Calu3 (cell line): ENCODE results near the gene TAF11L13. TPM values are rescaled to one million over a fixed set of nuclear protein-coding genes. Genes with fewer than 3 reads are reported as not detected.

Experiments
- BruUV-seq: library from RNA; stranded (reverse); fragments of 400-500 nt; replicated peaks from 2 replicates; lab custom pipeline; 2021; lab: Mats Ljungman, UMichigan
- CTCF ChIA-PET: fragments of 300-600 bp; sonication (Branson Sonifier 250); formaldehyde crosslinking; loops from one replicate; lab custom pipeline; 2022; ENCODE audit warnings: antibody characterized with exemption; lab: Charles Lee
- DNase-seq: peaks from one replicate; pipeline ENCODE4 v3.0.0; 2022
- H3K27ac Mint-ChIP-seq: one replicate; pipeline ENCODE4 v1.8.0; 2022; ENCODE audit warnings: mixed read lengths; ENCODE audit not compliant: unreplicated experiment
- H3K27me3 Mint-ChIP-seq: one replicate; pipeline ENCODE4 v1.8.0; 2022; ENCODE audit warnings: mixed read lengths; ENCODE audit not compliant: unreplicated experiment
- H3K36me3 Mint-ChIP-seq: one replicate; pipeline ENCODE4 v1.8.0; 2022; ENCODE audit warnings: mild to moderate bottlenecking, moderate library complexity, mixed read lengths; ENCODE audit not compliant: insufficient read depth, unreplicated experiment
- H3K4me1 Mint-ChIP-seq: one replicate; pipeline ENCODE4 v1.8.0; 2022; ENCODE audit warnings: mild to moderate bottlenecking, low read depth, mixed read lengths; ENCODE audit not compliant: unreplicated experiment
- H3K4me3 Mint-ChIP-seq: one replicate; pipeline ENCODE4 v1.8.0; 2022; ENCODE audit warnings: mild to moderate bottlenecking, low read depth, moderate library complexity, mixed read lengths; ENCODE audit not compliant: unreplicated experiment
- H3K9me3 Mint-ChIP-seq: one replicate; pipeline ENCODE4 v1.8.0; 2022; ENCODE audit warnings: low read depth, mixed read lengths; ENCODE audit not compliant: unreplicated experiment
- CTCF ChIP-seq: fragments of 200-600 bp; IDR thresholded peaks from one replicate; pipeline ENCODE4 v1.8.0; 2022; ENCODE audit warnings: antibody characterized with exemption; ENCODE audit not compliant: unreplicated experiment
- intact Hi-C: fragments of 100-400 bp; cut with micrococcal nuclease; formaldehyde crosslinking; loops from one replicate; pipeline ENCODE4 v1.10.0; 2022; ENCODE audit not compliant: unreplicated experiment
- total RNA-seq: library from RNA; stranded (reverse); gene quantifications from 2 replicates; pipeline ENCODE4 v1.2.3, GENCODE V29; 2022

The TAF11L13 gene
- total RNA-seq, 1 experiment from 2014 or later: not detected

- H3K36me3 Mint-ChIP-seq: no peaks in the 10 kb centered on the region
- H3K4me3 Mint-ChIP-seq: no peak overlapping the region
- H3K4me1 Mint-ChIP-seq: no peaks in the 10 kb centered on the region
- no peak for TF ChIP-seq CTCF
- intact Hi-C loops: no loop called here
- DNase-seq: no peak
- no TSS peak for BruUV-seq
- CTCF ChIA-PET: no interaction called here
- no peaks in the 10 kb centered on the region for H3K27me3 Mint-ChIP-seq
- H3K9me3 Mint-ChIP-seq: peaks cover 15% of the 10 kb centered on the region
- H3K27ac Mint-ChIP-seq: no peak overlapping the region
These were observed 33.9 kb downstream of the TAF11L13 start for GRCh38 chr5:17665836-17666235.

- no peaks in the 10 kb centered on the region for H3K27me3 Mint-ChIP-seq
- DNase-seq: no peak
- H3K4me3 Mint-ChIP-seq: no peak overlapping the region
- CTCF ChIA-PET: no interaction called here
- no peaks in the 10 kb centered on the region for H3K36me3 Mint-ChIP-seq
- intact Hi-C loops: no loop called here
- H3K27ac Mint-ChIP-seq: no peak overlapping the region
- H3K4me1 Mint-ChIP-seq: no peaks in the 10 kb centered on the region
- H3K9me3 Mint-ChIP-seq: peaks cover 18% of the 10 kb centered on the region
- no peak for TF ChIP-seq CTCF
- no TSS peak for BruUV-seq
These were observed 34.9 kb downstream of the TAF11L13 start for GRCh38 chr5:17666726-17667235.

DNA sequence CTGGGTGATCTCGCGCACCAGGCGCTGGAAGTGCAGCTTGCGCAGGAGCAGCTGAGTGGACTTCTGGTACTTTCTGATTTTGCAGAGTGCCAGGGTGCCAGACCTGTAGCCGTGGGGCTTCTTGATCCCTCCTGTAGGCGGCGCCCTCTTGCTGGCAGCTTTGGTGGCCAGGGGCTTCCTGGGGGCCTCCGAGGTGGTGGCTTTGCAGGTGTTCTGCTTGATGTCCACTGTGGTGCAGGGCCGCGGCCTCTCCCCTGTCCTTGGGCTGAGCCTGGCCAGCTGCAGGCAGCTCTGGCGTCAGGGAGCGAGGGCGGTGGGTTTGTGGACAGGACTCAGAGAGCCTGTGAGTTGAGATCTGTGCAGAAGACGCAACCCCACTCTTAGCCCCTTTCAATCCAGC lies 38.5 kb downstream of the TAF11L13 start:
- Mint-ChIP-seq H3K4me1 (no peaks in the 10 kb centered on the region), H3K27ac (no peak overlapping the region), H3K27me3 (no peaks in the 10 kb centered on the region), H3K9me3 (peaks cover 21% of the 10 kb centered on the region), H3K36me3 (no peaks in the 10 kb centered on the region), H3K4me3 (no peak overlapping the region)
- no peak for TF ChIP-seq CTCF
- intact Hi-C loops: no loop called here
- CTCF ChIA-PET: no interaction called here
- DNase-seq: no peak
- no TSS peak for BruUV-seq

DNA sequence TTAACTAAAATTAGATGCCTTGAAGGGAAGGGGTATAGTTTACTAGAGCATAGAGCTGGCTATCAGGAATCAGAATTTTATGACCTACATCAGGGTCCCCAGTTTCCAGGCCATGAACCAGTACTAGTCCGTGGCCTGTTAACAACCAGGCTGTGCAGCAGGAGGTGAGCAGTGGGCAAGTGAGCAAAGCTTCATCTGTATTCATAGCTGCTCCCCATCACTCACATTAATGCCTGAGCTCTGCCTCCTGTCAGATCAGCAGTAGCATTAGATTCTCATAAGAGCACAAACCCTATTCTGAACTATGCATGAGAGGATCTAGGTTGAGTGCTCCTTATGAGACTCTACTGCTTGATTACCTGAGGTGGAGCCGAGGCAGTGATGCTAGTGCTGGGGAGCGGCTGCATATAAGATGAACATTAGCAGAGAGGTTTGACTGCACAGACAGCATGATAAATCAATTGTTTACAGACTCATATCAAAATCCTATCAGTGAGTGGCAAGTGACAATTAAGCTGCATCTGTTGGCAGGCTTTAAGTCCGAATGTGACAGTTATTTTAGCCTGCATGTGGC lies 47.0 kb downstream of the TAF11L13 start:
- Mint-ChIP-seq H3K4me1 (no peaks in the 10 kb centered on the region), H3K9me3 (peaks cover 3% of the 10 kb centered on the region), H3K36me3 (no peaks in the 10 kb centered on the region), H3K27ac (no peak overlapping the region), H3K4me3 (no peak overlapping the region), H3K27me3 (no peaks in the 10 kb centered on the region)
- no TSS peak for BruUV-seq
- TF ChIP-seq CTCF: no peak
- CTCF ChIA-PET: no interaction called here
- no peak for DNase-seq
- intact Hi-C loops: no loop called here
